K562 (cell line): ENCODE results near the gene LRP2. TPM values are rescaled to one million over a fixed set of nuclear protein-coding genes. Genes with fewer than 3 reads are reported as not detected.

Source experiments
- RAD21 ChIP-seq, 2 experiments: fragments of 250-450 bp in 1 of 2; fragments of 450-650 bp in 1 of 2; sonication (Bioruptor Pico) in 1 of 2; formaldehyde crosslinking in 1 of 2; IDR thresholded peaks in 1 of 2; conservative IDR thresholded peaks in 1 of 2; 2 replicates each; pipeline versions ENCODE4 v1.4.0 to v1.8.0; 2020 to 2022; ENCODE audit warnings: mild to moderate bottlenecking in 2 of 2, moderate library complexity in 1 of 2
- ZNF407 ChIP-seq: fragments of 450-650 bp; IDR thresholded peaks from 2 replicates; pipeline ENCODE4 v1.6.1; 2016; ENCODE audit warnings: low read depth
- ZNF77 ChIP-seq: fragments of 250-450 bp; sonication (Bioruptor Pico); IDR thresholded peaks from 2 replicates; pipeline ENCODE4 v1.5.0; 2020
- polyA plus RNA-seq, 8 experiments: library from polyadenylated mRNA; depleted of rRNA in 4 of 8; stranded (reverse) in 5 of 8; unstranded in 3 of 8; fragments of >200 nt; fragmentation: Nextera tagmentation in 2 of 8; fragmentation: Illumina TruSeq in 1 of 8; extraction: Ambion mirVana in 2 of 8; extraction: Trizol in 1 of 8; gene quantifications; 2 replicates each; pipeline versions ENCODE4 v1.2.1 to v1.2.3, GENCODE V29; 2011 to 2014; ENCODE audit warnings: inconsistent platforms in 1 of 8, missing spikeins in 1 of 8
- total RNA-seq, 7 experiments: library from RNA; depleted of rRNA in 6 of 7; stranded (reverse); fragments of >200 nt in 6 of 7; fragmentation: Illumina TruSeq in 2 of 7; extraction: Trizol in 2 of 7; gene quantifications; 2 replicates each; pipeline versions ENCODE4 v1.2.1 to v1.2.3, GENCODE V29; 2011 to 2021; ENCODE audit warnings: low replicate concordance in 1 of 7

LRP2 gene
- total and polyA plus RNA-seq, 9 of the 15 experiments (the other 6 are each of a cell fraction or from before 2014, with no cell fraction given): 0.04 to 0.18 (median 0.11) TPM; not detected in 1

DNA sequence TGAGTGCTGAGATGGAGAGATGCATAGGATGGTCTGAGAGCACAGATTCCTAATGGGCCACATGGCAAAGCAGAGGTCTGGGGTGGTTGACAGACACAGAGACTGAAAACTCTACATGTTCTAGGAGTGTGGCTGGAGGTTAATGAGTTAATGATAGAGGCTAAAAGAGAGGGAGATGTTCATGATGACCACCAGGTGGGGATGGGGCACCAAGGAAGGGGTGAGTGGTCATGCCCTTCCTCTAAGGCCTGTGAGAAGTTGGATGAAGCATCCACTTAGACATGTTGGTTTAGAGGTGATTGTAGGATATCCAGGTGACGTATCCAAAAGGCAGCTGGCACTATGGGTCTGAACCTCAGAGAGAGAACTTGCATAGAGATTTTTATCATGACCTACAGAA, 102.1 kb downstream of the LRP2 start (continued):
- TF ChIP-seq ZNF407 (no peak), RAD21 (CRISPR knock-in tag; conservative IDR thresholded peaks at IDR 0.05 in 1 of 2, IDR thresholded peaks at IDR 0.05 in 1 of 2) (peak in 1 of 2 experiments; percentile 70; a peak in 2 of 4 replicates), ZNF77 (CRISPR knock-in tag) (no peak)
